Esophagus squamous epithelium (tissue), 5 donors: Measurements from ENCODE around the gene ADAR. TPM values are rescaled to one million over a fixed set of nuclear protein-coding genes. Genes with fewer than 3 reads are reported as not detected.

Source experiments
- DNase-seq: peaks from one replicate; lab custom pipeline; 2025; lab: John Stamatoyannopoulos, UW
- H3K27ac ChIP-seq, 4 donors: fragments of 200-600 bp; sonication (generic); one replicate each; pipeline ENCODE4 v1.5.1; 2016 to 2019; ENCODE audit warnings: mild to moderate bottlenecking in 1 of 4
- H3K27me3 ChIP-seq, 4 donors: fragments of 200-600 bp; sonication (generic); 1 replicate in 3 of 4; 2 replicates in 1 of 4; pipeline versions ENCODE4 v1.5.1 to v1.6.0; 2017 to 2021; ENCODE audit warnings: antibody characterized with exemption in 1 of 4
- H3K36me3 ChIP-seq, 3 donors: fragments of 200-600 bp; sonication (generic); one replicate each; pipeline ENCODE4 v1.5.1; 2016 to 2019
- H3K4me1 ChIP-seq, 3 donors: fragments of 200-600 bp; sonication (generic); one replicate each; pipeline ENCODE4 v1.5.1; 2017 to 2019
- H3K4me3 ChIP-seq, 4 donors: fragments of 200-600 bp; sonication (generic); 1 replicate in 3 of 4; 2 replicates in 1 of 4; pipeline ENCODE4 v1.5.1; 2016 to 2019; ENCODE audit warnings: mild to moderate bottlenecking in 2 of 4, moderate library complexity in 1 of 4
- H3K9me3 ChIP-seq, 3 donors: fragments of 200-600 bp; sonication (generic); one replicate each; pipeline ENCODE4 v1.5.1; 2016 to 2019
- POLR2A ChIP-seq, 4 donors: fragments of 450-650 bp; IDR thresholded peaks; one replicate each; pipeline ENCODE4 v1.6.1; 2017; ENCODE audit warnings: antibody characterized with exemption in 4 of 4, mild to moderate bottlenecking in 4 of 4, moderate library complexity in 3 of 4
- WGBS, 2 donors: methylation state at CpG; one replicate each; pipeline ENCODE4 v1.1.5; 2018; 5-methylcytosine and 5-hydroxymethylcytosine counted together
- intact Hi-C: fragments of 100-400 bp; cut with DNase I; formaldehyde crosslinking; loops from one replicate; pipeline ENCODE4 v1.15.0; 2022
- total RNA-seq, 4 donors: library from RNA; depleted of rRNA; stranded (reverse); fragments of >200 nt; gene quantifications; one replicate each; pipeline ENCODE4 v1.1.0, GENCODE V29; 2016
- TF ChIP-seq, protein P1 (sequence below), 6 experiments: fragments of 450-650 bp in 4 of 6; fragments of 200-600 bp in 2 of 6; sonication (generic) in 2 of 6; IDR thresholded peaks; one replicate each; pipeline ENCODE4 v1.5.1; 2016 to 2019; ENCODE audit warnings: antibody characterized with exemption in 6 of 6, mild to moderate bottlenecking in 4 of 6, moderate library complexity in 4 of 6
- donor health status: DM: yes; HTN: yes; CAD: no.

Gene ADAR
- total RNA-seq, 4 donors from 2014 or later = 45.2 to 68.5 (median 59.2) TPM

DNA sequence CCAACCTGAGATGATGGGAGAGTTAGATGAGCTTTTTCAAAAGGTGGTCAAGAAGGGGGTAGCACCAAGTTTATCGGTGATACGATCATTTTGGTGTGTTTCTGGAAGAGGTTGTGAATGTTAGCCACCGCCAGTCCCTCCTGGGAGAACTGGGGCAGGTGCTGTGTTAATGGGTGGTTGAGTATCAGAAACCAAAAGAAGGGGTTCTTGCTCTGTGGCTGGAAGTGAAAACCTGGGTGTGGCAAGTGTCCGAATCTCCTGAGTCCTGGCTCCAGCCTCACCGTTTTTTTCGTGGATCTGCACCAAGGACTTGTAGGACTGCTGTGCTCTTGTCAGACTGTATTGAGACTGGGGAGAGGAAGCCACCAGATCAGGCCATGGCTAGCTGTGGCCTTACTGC is 57.3 kb downstream of the ADAR start:
- no peaks in the 10 kb centered on the region for H3K27me3 ChIP-seq
- peaks cover 12 to 78% (median 13%) of the 10 kb centered on the region in 3 donors for H3K4me1 ChIP-seq
- peaks cover 42 to 70% (median 60%) of the 10 kb centered on the region in 3 donors for H3K36me3 ChIP-seq
- no peak overlapping the region for H3K4me3 ChIP-seq
- TF ChIP-seq, protein P1, sequence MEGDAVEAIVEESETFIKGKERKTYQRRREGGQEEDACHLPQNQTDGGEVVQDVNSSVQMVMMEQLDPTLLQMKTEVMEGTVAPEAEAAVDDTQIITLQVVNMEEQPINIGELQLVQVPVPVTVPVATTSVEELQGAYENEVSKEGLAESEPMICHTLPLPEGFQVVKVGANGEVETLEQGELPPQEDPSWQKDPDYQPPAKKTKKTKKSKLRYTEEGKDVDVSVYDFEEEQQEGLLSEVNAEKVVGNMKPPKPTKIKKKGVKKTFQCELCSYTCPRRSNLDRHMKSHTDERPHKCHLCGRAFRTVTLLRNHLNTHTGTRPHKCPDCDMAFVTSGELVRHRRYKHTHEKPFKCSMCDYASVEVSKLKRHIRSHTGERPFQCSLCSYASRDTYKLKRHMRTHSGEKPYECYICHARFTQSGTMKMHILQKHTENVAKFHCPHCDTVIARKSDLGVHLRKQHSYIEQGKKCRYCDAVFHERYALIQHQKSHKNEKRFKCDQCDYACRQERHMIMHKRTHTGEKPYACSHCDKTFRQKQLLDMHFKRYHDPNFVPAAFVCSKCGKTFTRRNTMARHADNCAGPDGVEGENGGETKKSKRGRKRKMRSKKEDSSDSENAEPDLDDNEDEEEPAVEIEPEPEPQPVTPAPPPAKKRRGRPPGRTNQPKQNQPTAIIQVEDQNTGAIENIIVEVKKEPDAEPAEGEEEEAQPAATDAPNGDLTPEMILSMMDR (IDR thresholded peaks at IDR 0.05) = no peak
- no peak for TF ChIP-seq POLR2A (IDR thresholded peaks at IDR 0.05)
- H3K9me3 ChIP-seq = no peaks in the 10 kb centered on the region
- intact Hi-C loops = no loop called here
- 59 to 68% methylated on average over 5 to 6 of the region's 6 CpGs for WGBS, 2 donors
- H3K27ac ChIP-seq = peak overlapping the region in 3 of 4 donors; percentile 53 to 75 (median 64)
- DNase-seq = no peak

DNA sequence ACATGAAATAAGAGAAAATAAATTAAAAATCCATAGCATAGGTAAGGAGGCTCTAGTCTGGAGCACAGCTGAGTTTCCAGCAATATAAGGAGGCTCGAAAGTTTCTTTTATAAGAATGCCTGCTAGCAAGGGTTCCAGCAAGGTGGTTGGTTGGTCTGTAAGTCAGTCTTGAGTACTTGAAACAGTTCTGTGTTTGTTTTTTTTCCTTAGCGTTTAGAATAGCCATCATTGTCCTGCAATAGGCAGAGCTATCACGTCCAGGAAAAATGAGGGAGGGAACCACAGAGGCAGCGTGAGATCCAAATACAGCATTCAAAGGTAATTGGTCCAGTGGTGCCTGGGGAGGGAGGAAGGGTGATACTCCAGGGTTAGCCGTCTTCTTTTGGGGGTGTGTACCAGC is 57.9 kb downstream of the ADAR start:
- peaks cover 11 to 74% (median 13%) of the 10 kb centered on the region in 3 donors for H3K4me1 ChIP-seq
- H3K36me3 ChIP-seq = peaks cover 36 to 64% (median 54%) of the 10 kb centered on the region in 3 donors

GRCh38 chr1:154549202-154549770 is 58.7 kb downstream of the ADAR start:
- Histone ChIP-seq H3K4me1 (peaks cover 11 to 70% (median 13%) of the 10 kb centered on the region in 3 donors), H3K27ac (peak overlapping the region in 1 of 4 donors; percentile 15), H3K27me3 (no peaks in the 10 kb centered on the region), H3K4me3 (no peak overlapping the region), H3K36me3 (peaks cover 28 to 57% (median 47%) of the 10 kb centered on the region in 3 donors), H3K9me3 (no peaks in the 10 kb centered on the region)
- intact Hi-C loops = loop anchor here (10.0 kb wide), 1 partner anchor 54 kb away; no protein-coding TSS in a partner anchor
- TF ChIP-seq, protein P1 (IDR thresholded peaks at IDR 0.05) = no peak
- WGBS, 2 donors = 62 to 80% methylated on average over 3 of the region's 3 CpGs
- DNase-seq = no peak

More for the DNA sequence above, 57.9 kb downstream of the ADAR start:
- no peak for DNase-seq
- no peaks in the 10 kb centered on the region for H3K27me3 ChIP-seq
- no peaks in the 10 kb centered on the region for H3K9me3 ChIP-seq
- H3K4me3 ChIP-seq = no peak overlapping the region
- no peak overlapping the region for H3K27ac ChIP-seq
- intact Hi-C loops = no loop called here
- 62 to 71% methylated on average over 5 of the region's 5 CpGs for WGBS, 2 donors
- no peak for TF ChIP-seq POLR2A (IDR thresholded peaks at IDR 0.05)
- TF ChIP-seq, protein P1 (IDR thresholded peaks at IDR 0.05) = no peak

DNA sequence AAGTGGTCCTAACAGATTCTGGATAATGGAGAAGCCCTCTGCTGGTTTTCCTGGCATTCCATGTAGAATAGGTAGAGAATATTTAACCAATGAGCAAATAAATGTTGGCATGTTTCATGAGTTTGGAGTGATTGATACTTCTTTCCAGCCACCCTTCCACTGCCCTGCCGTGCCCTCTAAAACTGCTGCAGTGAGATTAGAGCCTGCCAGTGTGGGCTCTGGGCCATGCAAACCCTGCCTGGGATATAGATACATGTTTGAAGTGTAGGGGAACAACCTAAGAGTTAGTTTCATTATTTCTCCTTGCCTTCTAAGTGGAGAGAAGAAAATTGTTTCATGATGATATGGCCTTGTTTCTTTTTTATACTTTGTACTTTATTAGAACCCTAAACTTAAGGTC is 60.0 kb downstream of the ADAR start:
- Histone ChIP-seq H3K4me3 (no peak overlapping the region), H3K27me3 (no peaks in the 10 kb centered on the region), H3K27ac (peak overlapping the region in 3 of 4 donors; percentile 42 to 65 (median 53)), H3K36me3 (peaks cover 26 to 44% (median 34%) of the 10 kb centered on the region in 3 donors), H3K4me1 (peaks cover 8 to 58% (median 13%) of the 10 kb centered on the region in 3 donors), H3K9me3 (no peaks in the 10 kb centered on the region)
- TF ChIP-seq, protein P1 (IDR thresholded peaks at IDR 0.05) = no peak
- TF ChIP-seq POLR2A (IDR thresholded peaks at IDR 0.05) = no peak
- WGBS, 2 donors = 9% methylated on average over 1 of the region's 1 CpG; no CpG with 5 or more reads in 1 of the 2 donors
- intact Hi-C loops = loop anchor here (10.0 kb wide), 1 partner anchor 53 kb away; no protein-coding TSS in a partner anchor
- DNase-seq = no peak

DNA sequence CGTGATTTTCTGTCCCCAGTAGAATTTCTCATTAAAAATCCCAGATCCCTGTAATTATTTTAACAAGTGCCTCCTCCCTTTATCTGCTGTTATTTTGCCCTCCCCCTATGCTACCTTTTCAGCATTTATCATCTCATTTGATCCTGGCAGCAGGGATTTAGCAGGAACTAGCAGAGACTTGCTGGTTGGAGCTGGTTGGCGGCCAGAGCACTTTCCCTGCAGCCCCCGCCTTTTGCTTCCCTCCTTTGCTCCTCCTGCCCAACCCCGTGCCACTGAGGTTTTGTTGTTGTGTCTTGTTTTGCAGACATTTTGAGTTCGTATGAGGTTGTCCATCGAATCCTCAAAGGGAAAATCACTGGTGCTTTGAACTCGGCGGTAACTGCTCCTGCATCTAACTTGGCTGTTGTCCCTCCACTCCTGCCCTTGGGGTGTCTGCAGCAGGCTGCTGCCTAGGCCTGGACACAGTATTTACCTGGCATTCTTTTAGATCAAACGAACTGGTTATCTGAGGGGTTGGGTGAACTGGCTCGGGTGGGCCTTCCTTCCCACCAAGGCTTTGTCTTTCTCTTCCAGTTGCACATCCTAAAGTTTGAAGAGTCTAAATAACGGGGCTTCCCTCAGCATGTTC is 60.8 kb downstream of the ADAR start:
- Histone ChIP-seq H3K36me3 (peaks cover 18 to 36% (median 26%) of the 10 kb centered on the region in 3 donors), H3K27ac (peak overlapping the region; percentile 42 to 65 (median 49)), H3K4me1 (peaks cover 5 to 50% (median 13%) of the 10 kb centered on the region in 3 donors), H3K9me3 (no peaks in the 10 kb centered on the region), H3K27me3 (no peaks in the 10 kb centered on the region), H3K4me3 (no peak overlapping the region)
- TF ChIP-seq POLR2A (IDR thresholded peaks at IDR 0.05) = no peak
- TF ChIP-seq, protein P1 (IDR thresholded peaks at IDR 0.05) = no peak
- 36 to 56% methylated on average over 9 to 10 of the region's 11 CpGs for WGBS, 2 donors
- intact Hi-C loops = loop anchor here (10.0 kb wide), 1 partner anchor 52 kb away; no protein-coding TSS in a partner anchor
- DNase-seq = no peak
